ENCODE data around the gene RNF166. TPM values are rescaled to one million over a fixed set of nuclear protein-coding genes. Genes with fewer than 3 reads are reported as not detected.

Gene RNF166
- total RNA-seq, 4 donors from 2014 or later, result 15.4 to 26.2 (median 19.7) TPM

- TF ChIP-seq CTCF (IDR thresholded peaks at IDR 0.05; ENCODE audit: low read depth), result no peak
Observed at GRCh38 chr16:88673716-88674379, 32.4 kb downstream of the RNF166 start.

- no peak for TF ChIP-seq CTCF (IDR thresholded peaks at IDR 0.05; ENCODE audit: low read depth)
Observed at GRCh38 chr16:88672776-88673175, 33.4 kb downstream of the RNF166 start.

- TF ChIP-seq CTCF (IDR thresholded peaks at IDR 0.05; ENCODE audit: low read depth), result no peak
Observed at GRCh38 chr16:88671806-88672205, 34.4 kb downstream of the RNF166 start.

- no peak for TF ChIP-seq CTCF (IDR thresholded peaks at IDR 0.05; ENCODE audit: low read depth)
Observed at GRCh38 chr16:88669980-88670379, 36.2 kb downstream of the RNF166 start.

GRCh38 chr16:88667461-88667860 lies 38.7 kb downstream of the RNF166 start:
- no peak for TF ChIP-seq CTCF (IDR thresholded peaks at IDR 0.05; ENCODE audit: low read depth)

GRCh38 chr16:88665570-88665969 lies 40.6 kb downstream of the RNF166 start:
- no peak for TF ChIP-seq CTCF (IDR thresholded peaks at IDR 0.05; ENCODE audit: low read depth)

- TF ChIP-seq CTCF (IDR thresholded peaks at IDR 0.05; ENCODE audit: low read depth), result no peak
Observed at GRCh38 chr16:88665148-88665547, 41.1 kb downstream of the RNF166 start.

All from subcutaneous adipose tissue (tissue), 4 donors.